ENCODE measurements around the gene GPRC6A.

The GPRC6A gene, protein sequence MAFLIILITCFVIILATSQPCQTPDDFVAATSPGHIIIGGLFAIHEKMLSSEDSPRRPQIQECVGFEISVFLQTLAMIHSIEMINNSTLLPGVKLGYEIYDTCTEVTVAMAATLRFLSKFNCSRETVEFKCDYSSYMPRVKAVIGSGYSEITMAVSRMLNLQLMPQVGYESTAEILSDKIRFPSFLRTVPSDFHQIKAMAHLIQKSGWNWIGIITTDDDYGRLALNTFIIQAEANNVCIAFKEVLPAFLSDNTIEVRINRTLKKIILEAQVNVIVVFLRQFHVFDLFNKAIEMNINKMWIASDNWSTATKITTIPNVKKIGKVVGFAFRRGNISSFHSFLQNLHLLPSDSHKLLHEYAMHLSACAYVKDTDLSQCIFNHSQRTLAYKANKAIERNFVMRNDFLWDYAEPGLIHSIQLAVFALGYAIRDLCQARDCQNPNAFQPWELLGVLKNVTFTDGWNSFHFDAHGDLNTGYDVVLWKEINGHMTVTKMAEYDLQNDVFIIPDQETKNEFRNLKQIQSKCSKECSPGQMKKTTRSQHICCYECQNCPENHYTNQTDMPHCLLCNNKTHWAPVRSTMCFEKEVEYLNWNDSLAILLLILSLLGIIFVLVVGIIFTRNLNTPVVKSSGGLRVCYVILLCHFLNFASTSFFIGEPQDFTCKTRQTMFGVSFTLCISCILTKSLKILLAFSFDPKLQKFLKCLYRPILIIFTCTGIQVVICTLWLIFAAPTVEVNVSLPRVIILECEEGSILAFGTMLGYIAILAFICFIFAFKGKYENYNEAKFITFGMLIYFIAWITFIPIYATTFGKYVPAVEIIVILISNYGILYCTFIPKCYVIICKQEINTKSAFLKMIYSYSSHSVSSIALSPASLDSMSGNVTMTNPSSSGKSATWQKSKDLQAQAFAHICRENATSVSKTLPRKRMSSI

DNA sequence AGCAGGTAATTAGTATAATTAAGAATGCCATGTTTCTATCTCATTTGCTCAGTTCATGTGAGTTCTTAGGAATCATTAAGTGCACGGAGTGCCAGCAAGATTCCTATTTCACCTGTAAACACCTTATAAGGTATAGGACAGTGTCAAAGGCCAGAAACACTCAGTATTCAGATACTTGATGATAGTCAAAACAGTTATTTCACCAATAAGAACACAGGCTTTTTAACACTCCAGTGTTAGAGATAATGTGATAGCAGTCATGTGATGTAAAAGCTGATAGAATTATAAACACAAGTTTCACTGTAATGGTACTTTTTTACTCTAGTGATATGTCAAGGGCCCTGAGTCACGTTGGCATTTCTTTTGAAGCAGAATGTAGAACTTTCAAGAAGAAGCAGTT lies at the start of gene GPRC6A:
GPRC6A (minus strand) TSS at position 101 of the 400 bp plus-strand sequence; CDS start at position 31, 70 bp downstream.
- no peak within 1 kb of the TSS for H3K4me2 ChIP-seq (ENCODE audit: low read length)
- H3F3A ChIP-seq (ENCODE audit: control insufficient read depth, insufficient read depth): no peaks in the 10 kb centered on the region
- TF ChIP-seq, protein P1, sequence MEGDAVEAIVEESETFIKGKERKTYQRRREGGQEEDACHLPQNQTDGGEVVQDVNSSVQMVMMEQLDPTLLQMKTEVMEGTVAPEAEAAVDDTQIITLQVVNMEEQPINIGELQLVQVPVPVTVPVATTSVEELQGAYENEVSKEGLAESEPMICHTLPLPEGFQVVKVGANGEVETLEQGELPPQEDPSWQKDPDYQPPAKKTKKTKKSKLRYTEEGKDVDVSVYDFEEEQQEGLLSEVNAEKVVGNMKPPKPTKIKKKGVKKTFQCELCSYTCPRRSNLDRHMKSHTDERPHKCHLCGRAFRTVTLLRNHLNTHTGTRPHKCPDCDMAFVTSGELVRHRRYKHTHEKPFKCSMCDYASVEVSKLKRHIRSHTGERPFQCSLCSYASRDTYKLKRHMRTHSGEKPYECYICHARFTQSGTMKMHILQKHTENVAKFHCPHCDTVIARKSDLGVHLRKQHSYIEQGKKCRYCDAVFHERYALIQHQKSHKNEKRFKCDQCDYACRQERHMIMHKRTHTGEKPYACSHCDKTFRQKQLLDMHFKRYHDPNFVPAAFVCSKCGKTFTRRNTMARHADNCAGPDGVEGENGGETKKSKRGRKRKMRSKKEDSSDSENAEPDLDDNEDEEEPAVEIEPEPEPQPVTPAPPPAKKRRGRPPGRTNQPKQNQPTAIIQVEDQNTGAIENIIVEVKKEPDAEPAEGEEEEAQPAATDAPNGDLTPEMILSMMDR (IDR thresholded peaks at IDR 0.05; ENCODE audit: low read depth, low read length, poor library complexity, severe bottlenecking): no peak
- no peak for TF ChIP-seq EZH2phosphoT487 (IDR thresholded peaks at IDR 0.05; ENCODE audit: borderline replicate concordance, low read length)
- H3K27me3 ChIP-seq (ENCODE audit: control insufficient read depth, low read length): no peaks in the 10 kb centered on the region
- H3K27ac ChIP-seq (ENCODE audit: low read depth, low read length): no peak within 1 kb of the TSS
- H3K9me2 ChIP-seq (replicated peaks; ENCODE audit: control insufficient read depth, low read length): no peaks in the 10 kb centered on the region
- no peak within 1 kb of the TSS for H3K4me3 ChIP-seq (ENCODE audit: low read length)
- H3K9me3 ChIP-seq (ENCODE audit: control insufficient read depth, insufficient read depth, low read length): no peaks in the 10 kb centered on the region
- H3K36me3 ChIP-seq (ENCODE audit: control insufficient read depth, low read length): no peaks in the 10 kb centered on the region
- H4K20me1 ChIP-seq (ENCODE audit: control insufficient read depth, insufficient read depth, low read depth, low read length): no peaks in the 10 kb centered on the region
- H3K4me1 ChIP-seq (ENCODE audit: control insufficient read depth, low read length): no peaks in the 10 kb centered on the region
- H3K79me2 ChIP-seq (ENCODE audit: control insufficient read depth, low read length): no peaks in the 10 kb centered on the region

DNA sequence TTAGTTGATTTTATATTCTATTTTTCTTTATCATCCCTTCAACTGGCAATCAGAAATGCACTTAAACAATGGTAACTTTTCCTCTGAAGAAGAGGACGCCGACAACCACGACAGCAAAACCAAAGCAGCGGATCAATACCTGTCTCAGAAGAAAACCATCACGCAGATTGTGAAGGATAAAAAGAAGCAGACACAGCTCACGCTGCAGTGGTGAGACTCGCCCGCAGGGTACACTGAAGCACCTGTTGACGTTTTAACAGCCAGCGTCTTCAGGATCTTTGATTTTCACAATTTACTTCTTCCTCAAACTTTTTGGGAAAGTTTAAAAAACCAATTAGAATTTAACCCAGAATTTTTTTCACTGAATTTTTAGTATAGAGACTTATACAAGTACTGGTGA lies 48.9 kb upstream of the GPRC6A start:
- Histone ChIP-seq H3K27me3 (ENCODE audit: control insufficient read depth, low read length) (no peaks in the 10 kb centered on the region), H3K27ac (ENCODE audit: low read depth, low read length) (no peak overlapping the region), H3K4me2 (ENCODE audit: low read length) (no peak overlapping the region), H3K4me1 (ENCODE audit: control insufficient read depth, low read length) (no peaks in the 10 kb centered on the region), H4K20me1 (ENCODE audit: control insufficient read depth, insufficient read depth, low read depth, low read length) (no peaks in the 10 kb centered on the region), H3K79me2 (ENCODE audit: control insufficient read depth, low read length) (no peaks in the 10 kb centered on the region), H3F3A (ENCODE audit: control insufficient read depth, insufficient read depth) (no peaks in the 10 kb centered on the region), H3K9me2 (replicated peaks; ENCODE audit: control insufficient read depth, low read length) (no peaks in the 10 kb centered on the region), H3K36me3 (ENCODE audit: control insufficient read depth, low read length) (no peaks in the 10 kb centered on the region), H3K9me3 (ENCODE audit: control insufficient read depth, insufficient read depth, low read length) (no peaks in the 10 kb centered on the region), H3K4me3 (ENCODE audit: low read length) (no peak overlapping the region)
- TF ChIP-seq, protein P1 (IDR thresholded peaks at IDR 0.05; ENCODE audit: low read depth, low read length, poor library complexity, severe bottlenecking): no peak
- TF ChIP-seq EZH2phosphoT487 (IDR thresholded peaks at IDR 0.05; ENCODE audit: borderline replicate concordance, low read length): no peak

DNA sequence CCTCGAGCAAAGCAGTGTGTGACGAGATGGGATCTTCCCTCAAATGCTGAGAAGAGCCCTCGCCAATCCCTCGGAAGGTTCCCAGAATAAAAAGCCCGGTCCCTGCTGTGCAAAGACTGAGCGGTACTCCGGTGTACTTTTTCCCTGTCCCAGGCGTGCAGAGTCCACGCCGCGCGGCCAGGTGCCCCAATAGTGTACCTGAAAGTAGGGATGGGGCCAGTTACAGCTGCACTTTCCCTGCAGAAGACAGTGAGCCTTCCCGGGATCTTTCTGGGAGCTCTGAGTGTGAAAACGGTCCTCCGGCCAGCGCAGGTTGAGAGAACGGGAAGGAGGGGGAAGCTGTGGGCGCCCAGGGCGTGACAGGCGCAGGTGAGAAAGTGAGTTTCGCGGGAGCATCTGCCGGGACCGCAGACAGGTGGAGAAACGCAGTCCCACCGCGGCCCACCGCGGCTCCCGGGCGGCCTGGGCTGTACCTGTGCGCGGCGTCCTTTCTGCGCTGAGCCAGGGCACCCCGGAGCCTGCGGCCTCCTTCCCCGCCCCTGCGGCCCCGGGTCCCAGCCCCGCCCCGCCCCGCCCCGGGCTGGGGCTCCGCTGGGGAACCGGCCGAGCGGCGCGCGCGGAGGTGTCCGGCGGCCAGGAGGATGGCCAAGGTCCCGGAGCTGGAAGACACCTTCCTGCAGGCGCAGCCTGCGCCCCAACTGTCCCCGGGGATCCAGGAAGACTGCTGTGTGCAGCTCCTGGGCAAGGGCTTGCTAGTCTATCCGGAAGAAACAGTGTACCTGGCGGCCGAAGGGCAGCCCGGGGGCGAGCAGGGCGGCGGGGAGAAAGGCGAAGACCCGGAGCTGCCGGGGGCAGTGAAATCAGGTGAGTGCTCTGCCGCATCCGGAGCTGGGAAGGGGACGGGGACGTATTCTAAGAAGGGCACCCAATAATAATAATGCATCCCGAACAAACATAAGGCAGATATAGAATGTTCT lies 48.0 kb upstream of the GPRC6A start, which contains the start of gene RFX6:
RFX6 (plus strand) TSS at position 608 of the 977 bp plus-strand sequence; CDS start at position 642, 34 bp downstream.
- Histone ChIP-seq H3K36me3 (ENCODE audit: control insufficient read depth, low read length) (no peaks in the 10 kb centered on the region), H3K4me2 (ENCODE audit: low read length) (no peak within 1 kb of the TSS), H3K9me3 (ENCODE audit: control insufficient read depth, insufficient read depth, low read length) (no peaks in the 10 kb centered on the region), H3K9me2 (replicated peaks; ENCODE audit: control insufficient read depth, low read length) (no peaks in the 10 kb centered on the region), H3K4me1 (ENCODE audit: control insufficient read depth, low read length) (no peaks in the 10 kb centered on the region), H3K27me3 (ENCODE audit: control insufficient read depth, low read length) (no peaks in the 10 kb centered on the region), H3K27ac (ENCODE audit: low read depth, low read length) (no peak within 1 kb of the TSS), H4K20me1 (ENCODE audit: control insufficient read depth, insufficient read depth, low read depth, low read length) (no peaks in the 10 kb centered on the region), H3K79me2 (ENCODE audit: control insufficient read depth, low read length) (no peaks in the 10 kb centered on the region), H3F3A (ENCODE audit: control insufficient read depth, insufficient read depth) (no peaks in the 10 kb centered on the region), H3K4me3 (ENCODE audit: low read length) (no peak within 1 kb of the TSS)
- TF ChIP-seq, protein P1 (IDR thresholded peaks at IDR 0.05; ENCODE audit: low read depth, low read length, poor library complexity, severe bottlenecking): no peak
- TF ChIP-seq EZH2phosphoT487 (IDR thresholded peaks at IDR 0.05; ENCODE audit: borderline replicate concordance, low read length): no peak
